ENCODE results near the gene P4HTM.
"Not testable (repeated sequence)": the region's sequence is repeated elsewhere in the genome, so short reads cannot be mapped to it uniquely, and the experiment has no call there.

P4HTM gene

GRCh38 chr3:48984663-48985062 lies 5.4 kb upstream of the P4HTM start:
- DNase-seq: no peak

DNA sequence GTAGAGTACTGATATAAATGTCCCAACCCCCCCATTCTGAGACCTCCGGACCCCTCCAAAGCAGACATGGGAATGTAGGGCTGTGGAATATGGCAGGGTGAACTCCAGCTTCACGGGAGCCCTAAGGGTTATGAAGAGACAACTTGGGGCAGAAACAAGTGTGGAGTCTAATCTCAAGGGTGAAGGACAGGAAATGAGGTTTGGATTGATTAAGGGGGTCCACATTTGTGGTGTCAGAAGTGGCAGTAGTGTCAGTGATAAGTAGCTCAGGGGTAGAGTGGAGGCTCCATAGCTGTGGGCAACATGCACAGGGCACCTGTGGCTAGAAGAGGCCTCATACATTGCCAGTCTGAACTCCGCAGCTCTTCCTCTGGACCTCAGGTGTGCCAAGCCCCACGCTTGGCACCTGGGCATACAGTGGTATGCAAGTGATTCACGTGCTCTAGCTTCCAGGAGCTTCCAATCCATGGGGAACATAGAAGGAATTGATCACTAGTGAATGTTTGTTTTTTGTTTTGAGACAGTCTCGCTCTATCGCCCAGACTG lies 4.1 kb upstream of the P4HTM start:
- no peak for DNase-seq

DNA sequence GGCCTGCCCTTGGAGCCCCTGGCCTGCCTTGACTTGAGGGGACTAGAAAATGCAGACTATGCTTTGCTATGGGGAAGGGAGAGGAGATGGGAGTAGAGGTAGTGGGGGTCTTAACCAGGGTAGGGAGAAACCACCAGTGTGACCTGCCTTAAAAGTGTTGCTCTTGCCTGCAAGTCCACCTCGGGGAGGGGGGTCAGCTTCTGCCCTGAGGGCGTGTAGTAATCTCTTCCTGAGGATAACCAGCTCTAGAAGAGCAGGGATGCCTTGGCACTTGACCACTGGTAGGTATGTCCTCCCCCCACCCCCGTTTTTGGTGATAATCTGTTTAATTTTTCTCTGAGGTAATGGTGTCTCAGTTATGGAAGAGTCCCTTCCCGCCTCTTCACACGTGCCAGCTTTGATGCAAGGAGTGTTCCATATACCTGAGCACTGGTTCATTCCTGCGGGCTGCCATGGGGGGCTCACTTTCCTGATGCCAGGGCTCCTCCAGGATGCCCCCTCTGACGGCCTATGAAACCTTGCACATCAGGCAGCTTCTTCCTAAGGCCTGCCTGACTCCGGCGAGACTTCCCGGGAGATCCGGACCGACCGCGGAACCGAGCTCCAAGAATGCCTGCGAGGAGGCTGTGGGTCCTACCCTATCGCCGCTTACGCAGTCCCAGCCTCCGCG lies 780 bp upstream of the P4HTM start:
- peak; percentile 25 for DNase-seq

- peak; percentile 23 for DNase-seq
Measured at GRCh38 chr3:48990636-48991469, 812 bp downstream of the P4HTM start.

GRCh38 chr3:48991851-48992545 lies 2.0 kb downstream of the P4HTM start:
- DNase-seq: no peak

GRCh38 chr3:48993834-48994233 lies 3.8 kb downstream of the P4HTM start:
- no peak for DNase-seq

GRCh38 chr3:48996640-48997039 lies 6.6 kb downstream of the P4HTM start:
- no peak for DNase-seq

- DNase-seq: no peak
Measured at GRCh38 chr3:48997102-48997635, 7.1 kb downstream of the P4HTM start.

DNA sequence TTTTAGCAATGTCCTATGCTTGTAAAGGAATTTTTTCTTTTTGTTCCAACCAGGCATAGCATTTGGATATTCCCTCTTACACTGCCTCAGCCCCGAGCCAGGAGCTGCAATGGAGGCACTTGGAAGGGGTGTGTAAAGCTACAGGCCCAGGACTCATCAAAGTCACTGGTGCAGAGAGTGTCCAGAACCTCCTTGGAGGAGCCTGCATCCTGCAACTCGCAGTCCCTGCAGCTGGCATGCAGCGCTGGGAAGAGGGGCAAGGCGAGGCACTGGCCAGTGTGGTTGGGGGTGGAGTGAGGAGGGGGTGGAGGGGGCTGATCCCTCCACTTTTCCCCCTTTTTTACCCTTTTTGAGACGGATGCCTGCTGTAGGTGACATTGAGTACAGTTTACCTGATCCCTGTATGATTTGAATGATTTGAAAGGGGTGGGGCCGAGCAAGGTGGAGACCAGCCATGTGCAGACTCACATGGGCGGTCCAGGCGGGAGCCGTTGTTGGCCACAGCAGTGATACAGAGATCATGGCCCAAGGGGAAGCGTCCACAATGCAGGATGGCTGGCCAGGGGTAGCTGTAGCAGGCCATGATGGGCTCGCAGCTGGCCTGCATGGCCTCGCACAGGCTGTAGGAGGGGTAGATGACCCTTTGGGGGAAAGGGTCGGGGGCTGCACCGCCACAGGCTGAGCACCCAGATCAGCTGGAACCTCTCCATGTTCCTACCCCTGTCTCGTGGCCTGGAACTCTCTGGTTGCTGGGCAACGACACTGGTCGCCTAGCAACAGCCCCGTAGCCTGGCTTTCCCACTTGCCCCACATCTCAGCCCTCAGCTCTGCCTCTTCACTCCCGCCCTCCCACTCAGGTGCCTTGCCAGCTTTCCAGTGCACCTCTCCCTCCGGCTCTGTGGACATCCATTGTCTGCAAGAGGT lies 7.9 kb downstream of the P4HTM start:
- no peak for DNase-seq

DNA sequence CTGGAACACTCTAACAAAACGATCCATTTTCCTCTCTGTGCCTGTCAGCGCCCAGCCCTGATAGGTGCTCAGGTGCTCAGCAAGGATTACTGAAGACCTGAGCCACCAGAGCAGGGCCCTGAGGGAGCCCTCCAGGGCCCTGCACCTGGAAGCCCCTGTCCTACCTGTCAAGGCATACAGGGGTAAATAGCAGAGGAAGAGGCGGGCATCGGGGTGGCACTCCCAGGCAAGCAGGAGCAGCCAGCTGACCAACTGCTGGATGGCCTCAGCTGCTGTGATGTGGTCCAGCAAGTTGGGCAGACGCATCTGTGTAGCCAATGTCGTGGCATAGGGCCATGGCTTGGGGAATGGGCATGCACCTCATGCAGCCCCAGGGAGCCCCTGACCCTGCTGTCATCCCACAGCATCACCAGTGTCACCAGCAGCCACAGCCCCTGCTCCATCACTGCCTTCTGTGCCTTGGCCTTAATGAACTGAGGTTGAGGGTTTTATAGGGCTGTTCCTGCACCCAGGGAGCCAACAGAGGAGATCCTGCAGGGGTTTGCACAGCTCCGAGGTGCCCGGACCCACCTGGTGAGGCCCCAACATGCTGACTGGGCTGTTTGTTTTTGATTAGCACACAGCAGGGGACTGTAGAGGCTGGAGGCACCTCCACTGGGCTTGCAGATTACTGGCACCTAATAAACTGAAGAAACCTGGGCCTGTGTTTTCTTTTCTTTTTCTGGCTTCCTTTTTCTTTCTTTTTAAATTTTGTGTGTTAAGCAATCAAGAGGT lies 9.2 kb downstream of the P4HTM start:
- peak; percentile 78 for DNase-seq

GRCh38 chr3:49001155-49001554 lies 11.1 kb downstream of the P4HTM start:
- no peak for DNase-seq

DNA sequence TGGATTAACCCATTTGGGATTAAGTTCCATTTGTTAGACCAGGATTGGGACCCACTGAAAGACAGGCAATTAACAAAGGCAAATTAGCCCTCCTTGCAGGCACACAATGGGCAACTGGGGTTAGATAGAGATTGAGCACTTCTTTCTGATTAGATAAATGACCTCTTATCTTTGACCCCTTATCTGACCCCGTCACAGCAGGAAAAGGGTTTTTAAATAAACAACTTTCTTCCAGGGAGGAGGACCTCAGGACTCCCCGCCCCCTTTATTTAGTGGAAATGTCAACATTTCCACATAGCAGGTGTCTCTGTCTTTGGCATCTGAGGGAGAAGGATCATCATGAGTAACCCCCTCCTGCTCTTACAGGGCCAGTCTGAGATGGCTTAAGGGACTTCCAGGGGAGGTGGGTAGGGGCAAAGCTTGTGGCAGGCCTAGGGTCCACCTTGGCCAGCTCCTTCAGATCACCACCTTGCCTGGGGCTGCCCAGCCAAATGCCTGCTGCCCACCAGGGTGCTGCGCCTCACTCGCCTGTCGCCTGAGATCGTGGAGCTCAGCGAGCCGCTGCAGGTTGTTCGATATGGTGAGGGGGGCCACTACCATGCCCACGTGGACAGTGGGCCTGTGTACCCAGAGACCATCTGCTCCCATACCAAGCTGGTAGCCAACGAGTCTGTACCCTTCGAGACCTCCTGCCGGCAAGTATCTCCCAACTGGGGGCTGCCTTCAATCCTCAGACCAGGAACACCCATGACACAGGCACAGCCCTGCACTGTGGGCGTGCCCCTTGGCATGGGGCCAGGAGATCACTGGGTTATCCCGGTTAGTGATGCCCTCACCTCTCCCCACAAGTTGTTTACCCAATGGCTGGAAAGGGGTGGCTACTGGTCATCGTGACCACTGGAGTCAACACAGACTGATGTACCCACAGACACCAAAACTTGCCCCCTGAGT lies 14.6 kb downstream of the P4HTM start:
- DNase-seq: peak; percentile 76

GRCh38 chr3:49005303-49005680 lies 15.3 kb downstream of the P4HTM start:
- DNase-seq: no peak

DNA sequence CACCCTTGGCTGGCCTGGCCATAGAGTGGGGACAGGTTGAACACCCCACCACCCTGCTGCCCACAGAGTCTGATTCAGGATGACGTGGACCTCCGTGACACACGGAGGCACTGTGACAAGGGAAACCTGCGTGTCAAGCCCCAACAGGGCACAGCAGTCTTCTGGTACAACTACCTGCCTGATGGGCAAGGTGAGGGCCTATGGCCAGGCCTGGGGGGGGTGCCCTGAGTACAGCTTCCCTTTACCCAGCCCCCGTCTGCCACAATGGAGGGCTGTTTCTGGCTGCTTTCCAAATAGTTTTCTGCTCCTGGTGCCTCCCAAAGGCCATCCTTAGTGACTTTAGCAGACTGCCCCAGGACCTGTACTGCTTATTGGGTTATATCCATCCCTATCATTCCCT lies 16.0 kb downstream of the P4HTM start:
- DNase-seq: no peak

- DNase-seq: peak; percentile 6
Measured at GRCh38 chr3:49006408-49007067, 16.5 kb downstream of the P4HTM start.

DNA sequence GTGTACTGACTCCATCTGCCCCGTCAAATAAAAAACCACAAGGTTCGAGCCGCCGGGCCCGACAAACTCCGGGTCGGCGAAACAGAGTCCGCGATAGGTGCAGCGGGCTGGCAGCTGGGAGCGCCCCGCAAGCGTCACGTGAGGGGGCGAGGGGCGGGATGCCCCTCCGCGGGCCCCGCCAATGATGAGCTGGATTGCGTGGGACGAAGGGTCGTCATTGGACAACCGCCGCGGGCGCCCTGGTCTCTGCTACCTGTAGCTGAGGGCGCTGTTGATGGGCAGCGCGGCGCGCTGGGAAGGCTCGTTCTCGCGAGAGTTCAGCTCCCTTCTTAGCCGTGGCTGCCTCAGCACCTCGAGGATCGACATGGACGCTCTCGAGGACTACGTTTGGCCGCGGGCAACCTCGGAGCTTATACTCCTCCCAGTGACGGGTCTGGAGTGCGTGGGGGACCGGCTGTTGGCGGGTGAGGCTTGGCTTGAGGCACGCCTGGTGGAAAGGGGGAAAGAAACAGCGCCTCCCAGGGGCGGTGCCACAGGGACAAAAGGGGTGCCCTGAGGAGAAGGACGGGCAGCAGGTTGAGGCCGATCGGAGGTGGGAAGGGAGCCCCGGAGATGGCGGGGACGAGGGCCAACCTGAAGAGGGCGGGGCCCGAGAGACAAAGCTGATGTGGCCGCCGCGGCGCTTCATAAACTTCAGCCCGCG lies 17.2 kb downstream of the P4HTM start, which contains the start of gene WDR6:
Gene WDR6, plus strand, starts transcription at position 324 of the 703 bp plus-strand sequence. Its CDS starts 41 bp downstream, at position 365.
- DNase-seq: peak; percentile 93

DNA sequence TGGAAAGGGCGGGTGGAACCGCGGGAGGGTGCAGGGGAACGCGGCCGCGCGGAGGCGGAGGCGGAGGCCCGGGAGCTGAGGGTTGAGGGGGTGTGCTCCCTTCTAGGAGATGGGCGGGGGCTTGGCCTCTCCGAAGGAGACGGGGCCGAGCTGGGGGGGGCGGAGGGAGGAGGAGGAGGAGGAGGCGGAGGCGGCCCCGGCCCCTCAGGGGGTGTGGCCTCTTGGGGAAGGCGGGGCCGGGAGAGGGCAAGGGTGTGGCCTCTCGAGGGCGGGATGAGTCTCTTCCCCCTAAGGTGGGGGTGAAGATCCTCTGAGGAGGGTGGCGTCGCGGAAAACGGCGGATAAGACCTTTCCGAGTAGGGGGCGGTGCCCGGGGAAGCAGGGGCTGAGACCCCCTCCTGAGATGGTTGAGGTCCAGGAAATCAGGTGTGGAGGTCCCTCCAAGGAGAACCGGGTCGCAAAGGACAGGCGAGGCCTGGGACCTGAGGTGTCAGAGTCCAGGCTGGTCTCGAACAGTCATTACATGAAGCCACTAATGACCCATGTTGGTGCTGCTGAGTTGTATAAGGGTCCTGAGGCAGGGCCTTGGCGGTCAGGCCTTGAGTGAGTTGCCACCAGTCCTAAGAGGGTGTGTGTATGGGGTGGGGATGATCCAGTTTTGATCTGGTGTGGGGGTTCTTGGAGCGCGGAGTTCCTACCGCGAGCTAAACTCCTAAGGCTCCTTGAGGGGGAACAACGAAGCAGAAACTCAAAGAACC lies 17.9 kb downstream of the P4HTM start:
- peak; percentile 73 for DNase-seq

- not testable (repeated sequence) for DNase-seq
Measured at GRCh38 chr3:49008627-49009026, 18.6 kb downstream of the P4HTM start.

Measured in NCI-H146 (cell line).